Right lobe of liver (tissue), 4 donors: ENCODE measurements around the gene RANBP17.

Experiments used
- CTCF ChIP-seq, 4 donors: fragments of 200-600 bp in 3 of 4; fragments of 450-650 bp in 1 of 4; IDR thresholded peaks; one replicate each; pipeline versions ENCODE4 v1.5.1 to v1.8.0; 2016 to 2022; ENCODE audit warnings: antibody characterized with exemption in 4 of 4, mild to moderate bottlenecking in 2 of 4
- POLR2A ChIP-seq: fragments of 450-650 bp; IDR thresholded peaks from one replicate; pipeline ENCODE4 v1.6.1; 2017; ENCODE audit warnings: antibody characterized with exemption, mild to moderate bottlenecking
- donor health status: DM: no; HTN: no; CAD: no.
- donor health status: DM: no; HTN: no; CAD: no.
- donor health status: DM: no; HTN: yes; CAD: no.

DNA sequence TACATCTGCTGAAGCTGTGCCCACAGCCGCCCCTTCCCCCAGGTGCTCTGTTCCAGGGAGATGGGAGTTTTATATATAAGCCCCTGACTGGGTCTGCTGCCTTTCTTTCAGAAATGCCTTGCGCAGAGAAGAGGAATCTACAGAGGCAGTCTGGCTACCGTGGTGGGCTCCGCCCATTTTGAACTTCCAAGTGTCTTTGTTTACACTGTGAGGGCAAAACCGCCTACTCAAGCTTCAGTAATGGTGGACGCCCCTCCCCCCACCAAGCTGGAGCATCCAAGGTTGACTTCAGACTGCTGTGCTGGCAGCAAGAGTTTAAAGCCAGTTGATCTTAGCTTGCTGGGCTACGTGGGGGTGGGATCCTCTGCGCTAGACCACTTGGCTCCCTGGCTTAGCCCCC lies 41.3 kb downstream of the RANBP17 start:
- TF ChIP-seq CTCF (IDR thresholded peaks at IDR 0.05) (no peak), POLR2A (no peak)
